NCI-H2029 (cell line): ENCODE data around the gene CCDC40.

Experiments used
- DNase-seq: peaks from one replicate; lab custom pipeline; 2025; lab: John Stamatoyannopoulos, UW

The CCDC40 gene

DNA sequence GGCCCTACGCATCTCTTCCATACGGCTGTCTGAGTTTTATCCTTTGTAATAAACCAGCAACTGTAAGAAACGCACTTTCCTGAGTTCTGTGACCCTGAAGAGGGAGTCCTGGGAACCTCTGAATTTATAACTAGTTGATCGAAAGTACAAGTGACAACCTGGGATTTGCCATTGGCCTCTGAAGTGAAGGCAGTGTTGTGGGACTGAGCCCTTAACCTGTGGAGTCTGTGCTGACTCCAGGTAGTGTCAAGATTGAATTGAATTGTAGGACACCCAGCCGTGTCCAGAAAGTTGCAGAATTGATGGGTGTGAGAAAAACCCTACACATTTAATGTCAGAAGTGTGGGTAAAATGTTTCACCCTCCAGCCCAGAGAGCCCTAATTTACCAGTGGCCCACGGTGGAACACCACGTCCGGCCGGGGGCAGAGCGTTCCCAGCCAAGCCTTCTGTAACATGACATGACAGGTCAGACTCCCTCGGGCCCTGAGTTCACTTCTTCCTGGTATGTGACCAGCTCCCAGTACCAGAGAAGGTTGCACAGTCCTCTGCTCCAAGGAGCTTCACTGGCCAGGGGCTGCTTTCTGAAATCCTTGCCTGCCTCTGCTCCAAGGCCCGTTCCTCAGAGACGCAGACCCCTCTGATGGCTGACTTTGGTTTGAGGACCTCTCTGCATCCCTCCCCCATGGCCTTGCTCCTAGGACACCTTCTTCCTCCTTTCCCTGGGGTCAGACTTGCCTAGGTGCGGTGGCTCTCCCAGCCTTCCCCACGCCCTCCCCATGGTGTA, 66.4 kb downstream of the CCDC40 start:
- no peak for DNase-seq

GRCh38 chr17:80103449-80104085, 67.1 kb downstream of the CCDC40 start:
- no peak for DNase-seq

DNA sequence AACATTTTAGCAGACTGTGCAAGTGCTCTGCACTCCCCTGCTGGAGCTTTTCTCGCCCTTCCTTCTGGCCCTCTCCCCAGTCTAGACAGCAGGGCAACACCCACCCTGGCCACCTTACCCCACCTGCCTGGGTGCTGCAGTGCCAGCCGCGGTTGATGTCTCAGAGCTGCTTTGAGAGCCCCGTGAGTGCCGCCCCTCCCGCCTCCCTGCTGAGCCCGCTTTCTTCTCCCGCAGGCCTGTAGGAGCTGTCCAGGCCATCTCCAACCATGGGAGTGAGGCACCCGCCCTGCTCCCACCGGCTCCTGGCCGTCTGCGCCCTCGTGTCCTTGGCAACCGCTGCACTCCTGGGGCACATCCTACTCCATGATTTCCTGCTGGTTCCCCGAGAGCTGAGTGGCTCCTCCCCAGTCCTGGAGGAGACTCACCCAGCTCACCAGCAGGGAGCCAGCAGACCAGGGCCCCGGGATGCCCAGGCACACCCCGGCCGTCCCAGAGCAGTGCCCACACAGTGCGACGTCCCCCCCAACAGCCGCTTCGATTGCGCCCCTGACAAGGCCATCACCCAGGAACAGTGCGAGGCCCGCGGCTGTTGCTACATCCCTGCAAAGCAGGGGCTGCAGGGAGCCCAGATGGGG, 68.0 kb downstream of the CCDC40 start:
- peak; percentile 60 for DNase-seq

DNA sequence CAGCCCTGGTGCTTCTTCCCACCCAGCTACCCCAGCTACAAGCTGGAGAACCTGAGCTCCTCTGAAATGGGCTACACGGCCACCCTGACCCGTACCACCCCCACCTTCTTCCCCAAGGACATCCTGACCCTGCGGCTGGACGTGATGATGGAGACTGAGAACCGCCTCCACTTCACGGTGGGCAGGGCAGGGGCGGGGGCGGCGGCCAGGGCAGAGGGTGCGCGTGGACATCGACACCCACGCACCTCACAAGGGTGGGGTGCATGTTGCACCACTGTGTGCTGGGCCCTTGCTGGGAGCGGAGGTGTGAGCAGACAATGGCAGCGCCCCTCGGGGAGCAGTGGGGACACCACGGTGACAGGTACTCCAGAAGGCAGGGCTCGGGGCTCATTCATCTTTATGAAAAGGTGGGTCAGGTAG, 68.5 kb downstream of the CCDC40 start:
- DNase-seq = no peak

- peak; percentile 11 for DNase-seq
Measured at GRCh38 chr17:80105762-80106161, 69.3 kb downstream of the CCDC40 start.

GRCh38 chr17:80106176-80106575, 69.7 kb downstream of the CCDC40 start:
- no peak for DNase-seq

GRCh38 chr17:80106751-80107150, 70.3 kb downstream of the CCDC40 start:
- DNase-seq = no peak

DNA sequence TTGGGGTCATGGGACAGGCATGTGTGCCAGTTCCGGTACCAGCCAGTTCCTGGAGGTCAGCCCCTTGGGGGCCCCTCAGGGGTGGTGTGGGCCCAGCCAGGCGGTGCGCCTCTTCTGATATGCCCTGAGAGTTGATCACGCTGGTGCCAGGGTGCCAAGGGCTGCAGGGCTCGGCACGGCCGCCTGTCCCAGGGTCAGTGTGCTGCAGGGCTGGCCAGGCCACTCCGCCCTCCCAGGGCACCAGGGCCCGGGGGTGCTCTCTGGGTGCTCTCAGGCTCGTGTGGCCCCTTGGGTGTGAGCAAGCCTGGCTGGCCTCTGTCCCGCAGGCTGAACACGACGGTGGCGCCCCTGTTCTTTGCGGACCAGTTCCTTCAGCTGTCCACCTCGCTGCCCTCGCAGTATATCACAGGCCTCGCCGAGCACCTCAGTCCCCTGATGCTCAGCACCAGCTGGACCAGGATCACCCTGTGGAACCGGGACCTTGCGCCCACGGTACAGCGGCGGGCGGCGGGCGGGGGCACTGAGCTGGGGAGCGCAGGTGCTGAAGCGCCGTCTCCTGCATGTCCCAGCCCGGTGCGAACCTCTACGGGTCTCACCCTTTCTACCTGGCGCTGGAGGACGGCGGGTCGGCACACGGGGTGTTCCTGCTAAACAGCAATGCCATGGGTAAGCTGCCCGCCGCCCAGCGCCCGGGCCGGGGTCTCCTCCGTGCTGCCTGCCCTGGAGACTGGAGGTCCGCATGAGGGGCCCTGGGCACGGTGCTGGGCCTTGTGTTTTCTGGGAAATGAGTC, 71.0 kb downstream of the CCDC40 start:
- no peak for DNase-seq

- DNase-seq = no peak
Measured at GRCh38 chr17:80108036-80108971, 71.9 kb downstream of the CCDC40 start.

GRCh38 chr17:80109066-80109660, 72.7 kb downstream of the CCDC40 start:
- no peak for DNase-seq

DNA sequence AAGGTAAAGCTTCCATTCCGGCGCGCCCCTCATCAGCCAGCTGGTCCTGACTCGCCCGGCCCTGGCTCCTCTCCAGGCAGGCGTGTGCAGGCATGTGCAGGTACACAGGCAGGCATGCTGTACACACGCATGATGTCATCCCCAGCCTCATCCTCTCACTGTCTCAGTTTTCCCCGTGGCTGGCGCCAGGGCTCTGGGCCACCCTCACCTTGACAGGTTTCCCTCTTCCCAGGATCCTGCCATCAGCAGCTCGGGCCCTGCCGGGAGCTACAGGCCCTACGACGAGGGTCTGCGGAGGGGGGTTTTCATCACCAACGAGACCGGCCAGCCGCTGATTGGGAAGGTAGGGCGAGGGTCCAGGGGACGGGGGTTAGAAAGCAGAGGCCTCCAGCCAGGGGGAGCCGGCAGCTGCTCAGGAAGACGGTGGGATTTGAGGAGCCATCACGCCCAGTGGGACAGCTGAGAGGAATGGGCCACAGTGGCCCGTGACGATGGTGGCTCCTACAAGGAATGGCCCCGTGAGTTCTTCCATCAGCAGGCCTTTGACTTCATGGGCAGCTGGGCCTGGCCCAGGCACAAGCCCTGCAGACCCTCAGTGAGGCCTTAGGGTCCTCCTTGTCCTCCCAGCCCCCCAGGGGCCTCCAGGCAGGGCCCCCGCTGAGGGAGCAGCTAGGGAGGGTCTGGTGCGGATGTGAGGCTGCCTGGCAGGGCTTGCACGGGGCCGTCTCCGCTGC, 73.4 kb downstream of the CCDC40 start:
- DNase-seq = no peak

DNA sequence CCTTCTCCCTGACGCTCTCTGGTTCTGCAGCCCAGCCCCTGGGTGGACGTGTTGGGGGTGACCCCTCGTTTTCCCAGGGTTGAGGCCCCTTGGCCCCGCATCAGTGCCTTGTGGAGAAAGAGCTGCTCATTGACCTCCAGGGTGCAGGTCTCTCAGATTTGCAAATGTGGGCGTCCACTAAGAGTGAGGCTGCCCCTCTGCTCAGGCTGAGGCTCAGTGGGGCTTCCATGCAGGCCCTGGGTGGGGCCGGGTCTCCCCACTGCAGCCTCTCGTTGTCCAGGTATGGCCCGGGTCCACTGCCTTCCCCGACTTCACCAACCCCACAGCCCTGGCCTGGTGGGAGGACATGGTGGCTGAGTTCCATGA, 74.0 kb downstream of the CCDC40 start:
- no peak for DNase-seq

GRCh38 chr17:80110927-80111701, 74.7 kb downstream of the CCDC40 start:
- no peak for DNase-seq

- no peak for DNase-seq
Measured at GRCh38 chr17:80111702-80112470, 75.4 kb downstream of the CCDC40 start.

GRCh38 chr17:80112471-80113032, 76.1 kb downstream of the CCDC40 start:
- no peak for DNase-seq

GRCh38 chr17:80113033-80113484, 76.6 kb downstream of the CCDC40 start:
- no peak for DNase-seq

GRCh38 chr17:80114758-80115157, 78.3 kb downstream of the CCDC40 start:
- no peak for DNase-seq

GRCh38 chr17:80115159-80115558, 78.7 kb downstream of the CCDC40 start:
- no peak for DNase-seq
